ENCODE results near the gene PSD4.

DNA sequence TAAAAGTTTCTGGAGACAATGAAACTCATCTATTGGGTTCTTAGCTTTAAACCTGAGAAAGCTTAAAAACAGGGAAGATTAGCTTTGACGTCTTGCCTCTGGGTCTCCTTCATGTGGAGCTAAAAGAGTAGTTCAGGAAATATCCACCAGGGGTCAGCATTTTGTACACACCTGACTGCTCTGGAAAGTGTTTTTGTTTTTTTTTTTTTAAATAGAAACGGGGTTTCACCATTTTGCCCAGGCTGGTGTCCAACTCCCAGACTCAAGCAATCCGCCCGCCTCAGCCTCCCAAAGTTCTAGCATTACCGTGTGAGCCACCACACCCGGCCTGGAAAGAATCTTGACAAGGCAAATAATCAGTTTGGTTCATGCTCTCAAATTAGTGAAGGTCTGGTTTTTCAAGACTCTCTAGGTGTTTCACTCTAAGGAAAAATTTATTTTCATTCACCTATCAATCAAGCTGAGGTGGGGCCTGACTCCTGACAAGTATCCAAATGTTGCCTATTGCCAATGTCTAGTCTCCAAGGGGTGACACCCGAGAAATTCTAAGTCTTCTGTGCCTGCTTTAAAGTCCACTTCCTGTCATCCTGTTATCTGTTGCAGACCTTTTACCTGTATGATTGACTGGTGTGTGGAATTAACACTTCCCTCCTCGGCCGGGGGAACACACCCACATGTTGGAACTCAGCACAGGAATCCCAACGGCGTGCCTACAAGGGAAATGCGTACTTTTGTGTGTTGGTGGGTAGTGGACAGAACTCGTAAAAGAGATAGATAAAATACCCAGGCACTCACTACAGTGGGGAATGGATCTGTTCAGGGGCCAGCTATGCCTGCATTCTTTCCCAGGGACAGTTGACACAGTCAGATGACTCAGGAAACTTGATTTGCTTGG, 35.1 kb upstream of the PSD4 start:
- TF ChIP-seq CTCF (IDR thresholded peaks at IDR 0.05 in 8 of 11, conservative IDR thresholded peaks at IDR 0.05 in 3 of 11) (peak; percentile 82 to 93 (median 85)), POLR2AphosphoS5 (IDR thresholded peaks at IDR 0.05) (no peak), POLR2A (IDR thresholded peaks at IDR 0.05) (no peak)
